OCI-LY7 (cell line): ENCODE results near the gene PRELP. TPM values are rescaled to one million over a fixed set of nuclear protein-coding genes. Genes with fewer than 3 reads are reported as not detected.

Experiments
- BruUV-seq: library from RNA; stranded (reverse); fragments of 400-500 nt; replicated peaks from 2 replicates; lab custom pipeline; 2021; lab: Mats Ljungman, UMichigan
- CTCF ChIA-PET: fragments of 300-600 bp; sonication (Branson Sonifier 250); formaldehyde crosslinking; loops from one replicate; lab custom pipeline; 2022; ENCODE audit warnings: antibody characterized with exemption; ENCODE audit not compliant: unreplicated experiment; lab: Charles Lee
- POLR2A ChIA-PET: fragments of 300-600 bp; sonication (Branson Sonifier 250); formaldehyde crosslinking; loops from one replicate; lab custom pipeline; 2022; ENCODE audit warnings: antibody characterized with exemption; lab: Charles Lee
- DNase-seq: peaks from one replicate; pipeline ENCODE4 v3.0.0-alpha.2; 2015; ENCODE audit warnings: low spot score
- H2AFZ ChIP-seq: fragments of 200-600 bp; sonication (generic), shearing (Covaris generic); 2 replicates; pipeline ENCODE4 v1.6.1; 2014; ENCODE audit warnings: mild to moderate bottlenecking, antibody characterized with exemption, low read length, moderate library complexity
- H3K27ac ChIP-seq: fragments of 200-600 bp; sonication (generic); 2 replicates; pipeline ENCODE4 v1.5.1; 2014; ENCODE audit warnings: mixed run types, low read depth, mild to moderate bottlenecking, moderate library complexity, low read length, inconsistent platforms; ENCODE audit not compliant: poor library complexity, severe bottlenecking
- H3K36me3 ChIP-seq: fragments of 200-600 bp; sonication (generic); 2 replicates; pipeline ENCODE4 v1.6.1; 2014; ENCODE audit warnings: mild to moderate bottlenecking, antibody characterized with exemption, low read length, moderate library complexity, mixed read lengths; ENCODE audit not compliant: insufficient read depth
- H3K4me1 ChIP-seq: fragments of 200-600 bp; sonication (generic); 2 replicates; pipeline ENCODE4 v1.5.1; 2014; ENCODE audit warnings: mild to moderate bottlenecking, low read length; ENCODE audit not compliant: insufficient read depth, poor library complexity, severe bottlenecking
- H3K4me2 ChIP-seq: fragments of 200-600 bp; sonication (generic); 2 replicates; pipeline ENCODE4 v1.6.1; 2014; ENCODE audit warnings: mild to moderate bottlenecking, low read length
- H3K4me3 ChIP-seq: fragments of 200-600 bp; sonication (generic); 2 replicates; pipeline ENCODE4 v1.5.1; 2014; ENCODE audit warnings: mild to moderate bottlenecking, low read depth, low read length; ENCODE audit not compliant: poor library complexity, severe bottlenecking
- H3K79me2 ChIP-seq: fragments of 200-600 bp; sonication (generic); 2 replicates; pipeline ENCODE4 v1.6.1; 2016; ENCODE audit warnings: low read depth, mild to moderate bottlenecking, low read length, moderate library complexity, mixed read lengths; ENCODE audit not compliant: insufficient read depth
- H3K9me2 ChIP-seq: fragments of 200-600 bp; sonication (generic); 2 replicates; pipeline ENCODE4 v1.6.1; 2016; ENCODE audit warnings: mild to moderate bottlenecking, low read length, mixed read lengths; ENCODE audit not compliant: insufficient read depth
- H3K9me3 ChIP-seq: fragments of 200-600 bp; sonication (generic); 2 replicates; pipeline ENCODE4 v1.6.1; 2014; ENCODE audit warnings: mild to moderate bottlenecking, mixed run types, low read length, mixed read lengths
- H4K20me1 ChIP-seq: fragments of 200-600 bp; sonication (generic); 2 replicates; pipeline ENCODE4 v1.6.1; 2014; ENCODE audit warnings: mild to moderate bottlenecking, antibody characterized with exemption, low read length, moderate library complexity, mixed read lengths; ENCODE audit not compliant: insufficient read depth
- EZH2phosphoT487 ChIP-seq: fragments of 200-600 bp; sonication (generic); IDR thresholded peaks from 2 replicates; pipeline ENCODE4 v1.6.1; 2018; ENCODE audit warnings: low read depth, borderline replicate concordance, mild to moderate bottlenecking, mixed run types, antibody characterized with exemption, low read length, moderate library complexity, mixed read lengths
- intact Hi-C: fragments of 100-400 bp; cut with micrococcal nuclease; formaldehyde crosslinking; loops from one replicate; pipeline ENCODE4 v1.10.0; 2022; ENCODE audit not compliant: unreplicated experiment
- total RNA-seq, 2 experiments: library from RNA; depleted of rRNA in 1 of 2; stranded (reverse); fragments of >200 nt in 1 of 2; shearing (Covaris generic) in 1 of 2; gene quantifications; 2 replicates each; pipeline ENCODE4 v1.2.3, GENCODE V29; 2014 to 2022
- TF ChIP-seq, protein P1 (sequence below): fragments of 200-600 bp; sonication (generic); conservative IDR thresholded peaks from 2 replicates; pipeline ENCODE4 v1.5.1; 2014; ENCODE audit warnings: mild to moderate bottlenecking, antibody characterized with exemption, low read length, moderate library complexity, mixed read lengths

The PRELP gene
- total RNA-seq, 2 experiments from 2014 or later = not detected

DNA sequence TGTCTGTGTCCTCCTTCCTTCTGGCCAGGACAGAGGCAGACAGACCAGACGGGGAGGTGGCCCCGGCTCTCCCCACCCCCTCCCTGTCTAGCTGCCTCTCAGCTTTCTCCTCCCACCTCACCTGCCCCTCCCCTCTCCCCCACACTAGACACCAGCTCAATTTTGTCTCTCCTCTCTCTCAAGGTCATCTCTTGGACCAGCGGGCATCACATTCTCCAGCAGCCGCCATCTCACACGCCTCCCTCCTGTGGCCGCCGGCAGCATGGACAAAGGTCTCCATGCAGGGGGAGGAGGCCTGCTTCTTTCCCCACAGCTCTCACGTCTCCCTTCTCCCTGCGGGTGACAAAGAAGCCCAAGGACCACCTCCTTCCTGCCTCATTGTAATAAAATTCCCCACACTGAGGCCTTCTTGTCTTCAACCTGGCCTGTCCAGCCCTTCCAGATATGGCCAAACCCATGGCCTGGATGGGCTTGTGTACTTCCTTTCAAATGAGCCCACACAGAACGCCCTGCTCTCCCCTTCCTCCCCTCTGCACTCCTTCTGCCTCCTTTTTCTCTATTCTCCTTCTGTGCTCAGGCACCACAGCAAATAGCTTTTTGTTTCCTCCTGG is 33.0 kb downstream of the PRELP start:
- CTCF ChIA-PET = no interaction called here
- BruUV-seq = no TSS peak
- no peak overlapping the region for H3K27ac ChIP-seq
- H2AFZ ChIP-seq = no peak overlapping the region
- H3K4me1 ChIP-seq = no peaks in the 10 kb centered on the region
- H4K20me1 ChIP-seq = no peaks in the 10 kb centered on the region
- no peaks in the 10 kb centered on the region for H3K36me3 ChIP-seq
- DNase-seq = no peak
- no peaks in the 10 kb centered on the region for H3K79me2 ChIP-seq
- H3K4me3 ChIP-seq = no peak overlapping the region
- TF ChIP-seq, protein P1, sequence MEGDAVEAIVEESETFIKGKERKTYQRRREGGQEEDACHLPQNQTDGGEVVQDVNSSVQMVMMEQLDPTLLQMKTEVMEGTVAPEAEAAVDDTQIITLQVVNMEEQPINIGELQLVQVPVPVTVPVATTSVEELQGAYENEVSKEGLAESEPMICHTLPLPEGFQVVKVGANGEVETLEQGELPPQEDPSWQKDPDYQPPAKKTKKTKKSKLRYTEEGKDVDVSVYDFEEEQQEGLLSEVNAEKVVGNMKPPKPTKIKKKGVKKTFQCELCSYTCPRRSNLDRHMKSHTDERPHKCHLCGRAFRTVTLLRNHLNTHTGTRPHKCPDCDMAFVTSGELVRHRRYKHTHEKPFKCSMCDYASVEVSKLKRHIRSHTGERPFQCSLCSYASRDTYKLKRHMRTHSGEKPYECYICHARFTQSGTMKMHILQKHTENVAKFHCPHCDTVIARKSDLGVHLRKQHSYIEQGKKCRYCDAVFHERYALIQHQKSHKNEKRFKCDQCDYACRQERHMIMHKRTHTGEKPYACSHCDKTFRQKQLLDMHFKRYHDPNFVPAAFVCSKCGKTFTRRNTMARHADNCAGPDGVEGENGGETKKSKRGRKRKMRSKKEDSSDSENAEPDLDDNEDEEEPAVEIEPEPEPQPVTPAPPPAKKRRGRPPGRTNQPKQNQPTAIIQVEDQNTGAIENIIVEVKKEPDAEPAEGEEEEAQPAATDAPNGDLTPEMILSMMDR = no peak
- no peak for TF ChIP-seq EZH2phosphoT487
- intact Hi-C loops = loop anchor here (5.0 to 10.0 kb wide), 2 partner anchors 119 to 346 kb away; partner anchors contain the start of gene ATP2B4
- H3K9me3 ChIP-seq = no peaks in the 10 kb centered on the region
- POLR2A ChIA-PET = no interaction called here
- H3K9me2 ChIP-seq = no peaks in the 10 kb centered on the region
- no peak overlapping the region for H3K4me2 ChIP-seq

DNA sequence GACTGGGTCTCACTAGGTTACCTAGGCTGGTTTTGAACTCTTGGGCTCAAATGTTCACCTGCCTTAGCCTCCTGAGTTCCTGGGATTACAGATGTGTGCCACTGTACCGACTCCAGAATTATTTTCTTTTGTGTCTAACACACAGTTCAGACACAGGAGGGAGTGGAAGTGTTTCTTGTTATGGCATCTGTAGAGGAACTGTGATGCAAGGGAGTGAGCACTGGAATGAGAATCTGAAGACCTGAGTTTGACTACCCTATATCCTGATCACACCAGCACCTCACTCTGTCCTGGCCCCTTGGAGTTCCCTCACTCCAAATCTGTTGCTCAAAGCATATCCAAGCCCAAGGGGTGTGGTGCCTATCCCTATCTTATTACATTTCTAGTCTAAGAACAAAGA is 33.5 kb downstream of the PRELP start:
- no peak overlapping the region for H3K4me2 ChIP-seq
- H2AFZ ChIP-seq = no peak overlapping the region
- H3K79me2 ChIP-seq = no peaks in the 10 kb centered on the region
- TF ChIP-seq, protein P1 = no peak
- TF ChIP-seq EZH2phosphoT487 = no peak
- no peaks in the 10 kb centered on the region for H3K36me3 ChIP-seq
- ChIA-PET CTCF (no interaction called here), POLR2A (no interaction called here)
- intact Hi-C loops = loop anchor here (5.0 to 10.0 kb wide), 2 partner anchors 118 to 346 kb away; partner anchors contain the start of gene ATP2B4
- no peaks in the 10 kb centered on the region for H3K4me1 ChIP-seq
- no TSS peak for BruUV-seq
- H3K9me2 ChIP-seq = no peaks in the 10 kb centered on the region
- H4K20me1 ChIP-seq = no peaks in the 10 kb centered on the region
- H3K9me3 ChIP-seq = no peaks in the 10 kb centered on the region
- H3K4me3 ChIP-seq = no peak overlapping the region
- no peak overlapping the region for H3K27ac ChIP-seq
- no peak for DNase-seq

DNA sequence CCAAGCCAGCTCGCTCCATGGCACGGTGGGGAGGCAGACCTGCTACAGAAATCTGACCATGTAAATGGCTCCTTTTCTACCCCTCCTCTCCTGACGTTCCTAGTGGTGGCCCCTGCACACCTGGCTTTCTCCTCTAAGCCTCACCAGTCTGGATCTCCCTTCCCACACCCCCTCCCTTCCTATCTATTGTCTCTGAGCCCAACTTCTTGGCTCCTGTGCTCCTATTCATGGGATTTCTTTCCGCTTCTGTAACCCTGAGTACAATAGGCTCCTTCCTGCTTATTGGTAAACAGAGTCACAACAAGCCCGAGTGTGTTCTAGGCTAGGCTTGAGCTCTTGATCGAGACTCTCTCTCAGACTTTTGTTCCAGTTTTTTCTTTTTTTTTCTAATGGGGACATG is 35.9 kb downstream of the PRELP start:
- H3K9me2 ChIP-seq = no peaks in the 10 kb centered on the region
- intact Hi-C loops = no loop called here

More for the DNA sequence above, 35.9 kb downstream of the PRELP start:
- Histone ChIP-seq H3K4me1 (no peaks in the 10 kb centered on the region), H2AFZ (no peak overlapping the region), H3K4me2 (no peak overlapping the region), H3K27ac (no peak overlapping the region), H4K20me1 (no peaks in the 10 kb centered on the region), H3K9me3 (no peaks in the 10 kb centered on the region), H3K79me2 (no peaks in the 10 kb centered on the region), H3K4me3 (no peak overlapping the region), H3K36me3 (no peaks in the 10 kb centered on the region)
- no peak for DNase-seq
- TF ChIP-seq, protein P1 = no peak
- TF ChIP-seq EZH2phosphoT487 = no peak
- BruUV-seq = no TSS peak
- ChIA-PET POLR2A (no interaction called here), CTCF (no interaction called here)
